Colonic mucosa (tissue), 4 donors: ENCODE data around the gene RPL35A. TPM values are rescaled to one million over a fixed set of nuclear protein-coding genes. Genes with fewer than 3 reads are reported as not detected.

ENCODE experiments used
- DNase-seq: peaks from one replicate; pipeline ENCODE4 v3.0.0-alpha.2; 2020
- H3K27ac ChIP-seq: fragments of 200-600 bp; one replicate; pipeline ENCODE4 v1.8.0; 2021
- H3K27me3 ChIP-seq: fragments of 200-600 bp; one replicate; pipeline ENCODE4 v1.8.0; 2021
- H3K36me3 ChIP-seq: fragments of 200-600 bp; one replicate; pipeline ENCODE4 v1.8.0; 2021
- H3K4me1 ChIP-seq: fragments of 200-600 bp; one replicate; pipeline ENCODE4 v1.8.0; 2021; ENCODE audit warnings: mild to moderate bottlenecking
- H3K4me3 ChIP-seq: fragments of 200-600 bp; one replicate; pipeline ENCODE4 v1.8.0; 2021
- H3K9ac ChIP-seq, 2 donors: one replicate each; pipeline ENCODE4 v1.7.0; 2013; ENCODE audit warnings: control low read depth in 2 of 2, low read depth in 2 of 2, low read length in 2 of 2
- H3K9me3 ChIP-seq: fragments of 200-600 bp; one replicate; pipeline ENCODE4 v1.8.0; 2021
- intact Hi-C: fragments of 100-400 bp; cut with DNase I; formaldehyde crosslinking; loops from one replicate; pipeline ENCODE4 v1.14.1; 2022
- total RNA-seq, 2 donors: library from RNA; stranded (reverse); fragmentation: NEBNext Ultra II Directional in 1 of 2; extraction: Animal tissue kit (Norgen Biotek cat#: 25700) in 1 of 2; gene quantifications; one replicate each; pipeline ENCODE4 v1.2.1, GENCODE V29; 2021
- TF ChIP-seq, protein P1 (sequence below): fragments of 200-600 bp; IDR thresholded peaks from one replicate; pipeline ENCODE4 v1.8.0; 2022; ENCODE audit warnings: antibody characterized with exemption, mild to moderate bottlenecking
- donor health status: healthy.
- donor health status: DM: no; HTN: no; CAD: no.
- donor health status: DM: no; HTN: no; CAD: no.

Gene RPL35A
- total RNA-seq, 2 donors from 2014 or later: 758 to 777 TPM

DNA sequence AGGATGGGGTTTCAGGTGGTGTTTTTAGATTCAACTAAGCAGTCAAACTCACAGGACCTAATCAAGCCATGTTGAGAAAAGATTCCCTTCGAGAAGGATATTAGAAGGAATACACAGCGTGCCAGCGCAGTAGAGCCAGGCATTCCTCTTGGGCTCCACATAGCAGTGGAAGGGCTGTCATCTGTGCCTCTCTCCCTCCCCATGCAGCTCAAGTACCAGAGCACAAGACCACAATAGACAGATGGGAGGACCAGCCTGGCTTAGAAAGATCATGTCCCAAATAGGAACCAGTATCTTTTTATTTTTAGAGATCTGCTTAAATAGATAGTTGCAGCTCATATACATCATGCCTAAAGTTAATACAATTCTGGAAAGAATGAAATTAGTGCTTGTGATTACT is 47.9 kb downstream of the RPL35A start:
- TF ChIP-seq, protein P1, sequence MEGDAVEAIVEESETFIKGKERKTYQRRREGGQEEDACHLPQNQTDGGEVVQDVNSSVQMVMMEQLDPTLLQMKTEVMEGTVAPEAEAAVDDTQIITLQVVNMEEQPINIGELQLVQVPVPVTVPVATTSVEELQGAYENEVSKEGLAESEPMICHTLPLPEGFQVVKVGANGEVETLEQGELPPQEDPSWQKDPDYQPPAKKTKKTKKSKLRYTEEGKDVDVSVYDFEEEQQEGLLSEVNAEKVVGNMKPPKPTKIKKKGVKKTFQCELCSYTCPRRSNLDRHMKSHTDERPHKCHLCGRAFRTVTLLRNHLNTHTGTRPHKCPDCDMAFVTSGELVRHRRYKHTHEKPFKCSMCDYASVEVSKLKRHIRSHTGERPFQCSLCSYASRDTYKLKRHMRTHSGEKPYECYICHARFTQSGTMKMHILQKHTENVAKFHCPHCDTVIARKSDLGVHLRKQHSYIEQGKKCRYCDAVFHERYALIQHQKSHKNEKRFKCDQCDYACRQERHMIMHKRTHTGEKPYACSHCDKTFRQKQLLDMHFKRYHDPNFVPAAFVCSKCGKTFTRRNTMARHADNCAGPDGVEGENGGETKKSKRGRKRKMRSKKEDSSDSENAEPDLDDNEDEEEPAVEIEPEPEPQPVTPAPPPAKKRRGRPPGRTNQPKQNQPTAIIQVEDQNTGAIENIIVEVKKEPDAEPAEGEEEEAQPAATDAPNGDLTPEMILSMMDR: no peak
- Histone ChIP-seq H3K9me3 (no peaks in the 10 kb centered on the region), H3K4me1 (no peaks in the 10 kb centered on the region), H3K9ac (no peak overlapping the region), H3K27ac (no peak overlapping the region), H3K4me3 (no peak overlapping the region), H3K27me3 (no peaks in the 10 kb centered on the region), H3K36me3 (no peaks in the 10 kb centered on the region)
- intact Hi-C loops: no loop called here
- no peak for DNase-seq

Other genes with a start within 250 kb of the RPL35A start
- gene RUBCN, start 213.3 kb upstream of the RPL35A start, total RNA-seq: 10 to 100 TPM; 16.8 to 18.7 TPM
- 10 to 100 TPM; 27.1 to 37.7 TPM for gene FYTTD1, start 200.3 kb upstream of the RPL35A start, total RNA-seq
- 10 to 100 TPM; 33.5 to 34.9 TPM for gene LRCH3, start 158.9 kb upstream of the RPL35A start, total RNA-seq
- gene LMLN, start 10.0 kb downstream of the RPL35A start, total RNA-seq: 1 to 10 TPM; 5.0 to 5.9 TPM